NCI-H226 (cell line): Measurements from ENCODE around the gene ZNF385B.
A peak's percentile ranks its signal among the peaks of the same experiment; 100 is the strongest.

Experiments
- DNase-seq: peaks from one replicate; pipeline ENCODE4 v3.0.0-alpha.2; 2015

ZNF385B gene

DNA sequence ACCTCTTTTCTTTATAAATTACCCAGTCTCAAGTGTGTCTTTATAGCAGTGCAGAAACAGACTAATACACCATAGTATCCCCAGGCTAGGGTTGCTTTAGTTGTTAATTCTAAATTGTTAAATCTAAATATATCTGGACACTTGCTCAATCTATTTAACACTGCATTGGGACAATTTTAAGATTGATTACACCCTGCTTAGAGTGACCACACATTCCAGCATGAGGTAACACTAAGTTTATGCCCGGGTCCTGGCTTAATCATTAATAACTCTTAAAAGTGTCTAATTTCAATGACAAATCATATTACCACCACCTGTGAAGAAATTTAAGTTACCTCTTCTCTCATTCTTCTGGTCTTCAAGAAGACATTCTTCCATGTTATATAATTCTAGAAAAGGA lies 131.4 kb downstream of the ZNF385B start:
- no peak for DNase-seq

- no peak for DNase-seq
Measured at GRCh38 chr2:179726461-179727180, 134.8 kb downstream of the ZNF385B start.

- no peak for DNase-seq
Measured at GRCh38 chr2:179724403-179724802, 137.0 kb downstream of the ZNF385B start.

DNA sequence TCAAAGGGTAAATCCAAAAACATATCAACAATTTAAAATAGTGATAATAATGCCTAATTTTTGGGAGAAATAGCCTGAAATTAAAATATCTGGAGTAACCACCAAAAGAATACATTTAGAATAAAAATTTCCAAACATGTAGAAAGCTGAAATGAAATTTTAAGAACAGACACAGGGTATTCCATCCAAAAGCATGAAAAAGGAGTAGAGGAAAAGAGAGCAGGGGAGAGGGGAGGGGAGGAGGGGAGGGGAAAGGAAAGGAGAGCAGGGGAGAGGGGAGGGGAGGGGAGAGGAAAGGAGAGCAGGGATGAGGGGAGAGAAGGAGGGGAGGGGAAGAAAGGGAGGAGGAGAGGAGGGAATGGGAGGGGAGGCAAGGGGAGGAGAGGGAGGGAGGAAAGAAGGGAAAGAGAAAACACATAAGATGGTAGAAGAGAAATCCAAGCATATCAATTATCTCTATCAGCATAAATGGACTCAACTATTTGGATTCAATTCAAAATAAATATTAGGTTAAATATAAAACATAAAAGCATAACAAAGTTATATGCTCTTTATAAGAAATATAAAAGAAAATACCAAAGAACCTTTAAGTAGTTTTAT lies 141.1 kb downstream of the ZNF385B start:
- no peak for DNase-seq

GRCh38 chr2:179715871-179716270 lies 145.5 kb downstream of the ZNF385B start:
- DNase-seq = no peak

DNA sequence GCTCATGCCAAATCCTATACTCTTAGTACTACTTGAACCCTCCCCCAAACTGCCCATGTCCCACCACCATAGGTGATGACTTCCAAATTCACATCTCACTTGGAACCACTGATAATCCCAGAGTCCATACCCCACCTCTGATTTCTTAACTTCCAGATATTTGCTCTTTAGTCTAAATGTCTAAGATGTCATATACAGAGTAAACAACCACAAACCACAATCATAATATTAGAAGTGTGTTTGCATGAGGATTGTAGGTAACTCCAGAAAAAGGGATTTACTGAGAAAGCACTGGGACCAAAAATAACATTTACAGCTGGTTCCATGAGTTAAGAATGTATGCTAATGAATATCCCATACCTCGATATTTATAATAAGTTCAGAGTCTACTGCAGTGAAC lies 146.2 kb downstream of the ZNF385B start:
- DNase-seq = no peak

DNA sequence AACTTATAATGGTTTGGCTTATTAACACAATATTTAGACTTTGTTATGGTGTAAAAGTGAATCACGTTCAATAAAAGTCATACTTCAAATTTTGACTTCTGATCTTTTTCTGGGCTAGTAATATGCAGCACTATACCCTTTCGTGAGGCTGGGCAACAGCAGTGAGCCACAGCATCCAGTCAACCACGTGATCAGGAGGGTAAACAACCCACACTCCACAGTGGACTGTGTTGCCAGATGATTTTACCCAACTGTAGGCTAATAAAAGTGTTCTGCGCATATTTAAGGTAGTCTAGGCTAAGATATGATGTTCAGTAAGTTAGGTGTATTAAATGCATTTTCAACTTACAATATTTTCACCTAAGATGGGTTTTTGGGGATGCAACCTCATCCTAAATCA lies 148.6 kb downstream of the ZNF385B start:
- no peak for DNase-seq

GRCh38 chr2:179711375-179711774 lies 150.0 kb downstream of the ZNF385B start:
- peak; percentile 63 for DNase-seq

- DNase-seq = no peak
Measured at GRCh38 chr2:179703702-179704101, 157.7 kb downstream of the ZNF385B start.

GRCh38 chr2:179702912-179703311 lies 158.5 kb downstream of the ZNF385B start:
- DNase-seq = no peak

DNA sequence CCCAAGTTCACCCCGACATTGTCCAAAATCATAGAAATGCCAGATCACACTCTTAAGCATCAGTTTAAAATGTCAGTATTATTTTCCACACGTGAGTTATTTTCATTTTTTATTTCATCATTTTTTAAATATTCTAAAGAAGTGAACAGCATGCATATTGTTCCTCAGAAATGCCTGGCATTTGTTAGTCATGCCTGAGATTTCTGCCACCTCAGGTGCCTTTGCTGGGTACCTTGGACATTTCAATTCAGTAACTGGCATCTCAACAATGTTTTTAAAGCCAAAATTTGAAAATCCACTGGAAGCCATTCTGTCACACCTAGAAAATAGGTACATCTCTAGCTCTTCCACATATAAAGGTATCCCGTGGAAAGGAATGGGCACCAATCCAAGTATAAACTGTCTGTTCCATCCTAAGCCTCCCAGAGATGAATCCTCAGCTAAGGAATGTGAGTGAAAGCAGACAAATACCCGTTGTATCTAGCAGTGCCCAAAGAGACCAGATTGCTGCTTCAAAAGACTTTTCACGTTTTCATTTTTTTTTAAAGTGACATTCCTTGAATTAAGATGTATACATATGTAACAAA lies 159.8 kb downstream of the ZNF385B start:
- DNase-seq = peak; percentile 45

DNA sequence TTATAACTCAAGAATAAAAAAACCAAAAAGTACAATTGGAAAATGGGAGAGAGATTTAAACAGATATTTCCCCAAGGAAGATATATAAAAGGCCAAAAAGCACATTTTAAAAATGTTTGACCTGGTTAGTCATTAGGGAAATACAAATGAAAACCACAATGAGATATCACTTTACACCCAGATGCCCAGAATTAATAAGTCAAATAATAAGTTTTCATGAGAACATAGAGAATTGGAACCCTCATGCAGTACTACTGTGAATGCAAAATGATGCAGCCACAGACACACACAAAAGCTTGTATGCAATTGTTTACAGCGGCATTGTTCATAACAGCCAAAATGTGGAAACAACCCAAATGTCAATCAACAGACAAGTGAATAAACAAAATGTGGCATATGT lies 165.9 kb downstream of the ZNF385B start:
- DNase-seq = no peak

DNA sequence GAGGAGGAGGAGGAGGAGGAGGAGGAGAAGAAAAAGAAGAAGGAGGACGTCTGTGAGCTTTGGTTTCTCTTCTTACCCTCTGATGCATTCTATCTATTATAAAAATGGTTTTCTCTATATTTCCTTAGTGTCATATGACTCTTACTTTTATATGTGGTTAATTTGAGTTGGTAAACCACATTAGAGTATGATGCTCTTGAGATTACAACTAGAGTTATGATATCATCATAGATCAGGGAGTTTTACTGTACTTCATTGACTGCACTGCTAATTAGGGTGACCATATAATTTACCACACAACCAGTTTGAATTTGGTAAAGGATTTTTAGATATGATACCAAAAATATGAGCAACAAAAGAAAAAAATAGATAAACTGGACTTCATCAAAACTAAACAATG lies 166.4 kb downstream of the ZNF385B start:
- DNase-seq = no peak

DNA sequence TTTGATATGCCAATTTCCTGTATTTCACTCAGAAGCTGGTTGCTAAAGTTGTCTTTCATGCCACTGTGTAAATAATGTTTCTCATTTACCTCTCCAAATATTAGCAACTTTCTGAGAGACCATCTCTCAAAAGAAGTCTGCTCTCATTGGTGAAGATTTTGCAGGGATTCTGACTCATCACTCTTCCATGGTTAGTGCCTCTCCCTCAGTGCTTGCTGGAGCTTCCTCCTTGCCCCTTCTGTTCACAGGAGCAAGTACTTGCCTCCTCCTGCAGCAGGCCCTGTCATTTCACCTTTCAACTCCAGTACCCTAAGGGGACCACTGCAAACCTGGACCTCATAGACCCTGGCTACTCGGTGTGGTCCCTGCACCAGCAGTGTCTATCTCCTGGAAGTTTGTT lies 168.8 kb downstream of the ZNF385B start:
- DNase-seq = no peak

DNA sequence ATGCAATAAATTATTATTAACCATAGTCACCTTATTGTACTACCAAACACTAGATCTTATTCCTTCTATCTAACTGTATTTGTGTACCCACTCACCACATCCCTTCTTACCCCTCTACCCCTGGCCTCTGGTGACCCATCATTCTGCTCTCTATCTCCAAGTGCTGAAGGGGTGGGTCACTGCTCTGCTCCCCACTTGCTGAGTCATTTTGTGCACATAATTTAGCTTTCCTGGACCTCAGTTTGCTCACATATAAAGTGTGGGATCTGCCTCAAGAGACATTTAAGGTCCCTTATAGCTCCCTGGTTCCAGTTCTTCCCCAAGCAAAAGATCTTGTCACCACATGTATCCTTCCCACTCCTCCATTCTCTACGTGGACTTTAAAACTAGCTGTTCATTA lies 169.4 kb downstream of the ZNF385B start:
- no peak for DNase-seq

- no peak for DNase-seq
Measured at GRCh38 chr2:179691235-179691634, 170.2 kb downstream of the ZNF385B start.

- peak; percentile 58 for DNase-seq
Measured at GRCh38 chr2:179686718-179687342, 174.6 kb downstream of the ZNF385B start.

DNA sequence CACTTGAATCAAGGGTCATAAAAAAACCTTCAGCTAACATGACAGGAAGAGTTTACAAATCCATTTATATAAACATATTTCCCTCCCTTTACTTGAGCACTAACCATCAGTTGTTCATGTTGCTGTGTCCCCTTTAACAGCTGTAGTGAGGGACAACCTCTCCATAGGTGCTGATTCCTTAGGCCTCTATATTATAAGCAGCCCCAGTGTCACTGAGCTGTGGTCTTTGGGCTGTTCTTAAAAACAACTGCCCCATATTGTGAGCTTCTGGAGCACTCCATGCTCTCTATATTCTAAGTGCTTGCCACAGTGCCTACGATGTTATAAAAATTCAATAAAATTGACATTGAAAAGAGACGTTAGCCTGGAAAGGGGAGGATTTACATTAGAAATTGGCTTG lies 175.3 kb downstream of the ZNF385B start:
- DNase-seq = no peak

GRCh38 chr2:179685146-179685545 lies 176.3 kb downstream of the ZNF385B start:
- DNase-seq = no peak

DNA sequence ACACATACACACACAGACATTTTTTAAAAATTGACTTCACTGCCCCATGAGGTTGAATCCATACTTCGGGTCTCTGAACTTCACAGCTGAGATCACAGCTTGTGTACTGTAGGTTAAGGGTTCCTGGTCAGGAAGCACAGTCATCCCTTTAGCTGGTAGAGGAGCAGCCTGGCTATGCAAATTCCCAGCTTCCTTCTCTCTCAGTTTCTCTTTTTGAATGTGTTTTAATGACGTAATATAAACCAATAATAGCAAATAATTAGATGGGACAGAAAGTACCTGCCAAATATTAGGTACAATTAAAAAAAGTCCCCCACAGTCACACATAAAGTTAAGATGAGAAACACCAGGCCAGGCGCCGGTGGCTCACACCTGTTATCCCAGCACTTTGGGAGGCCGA lies 178.7 kb downstream of the ZNF385B start:
- DNase-seq = no peak

GRCh38 chr2:179677746-179678505 lies 183.5 kb downstream of the ZNF385B start:
- no peak for DNase-seq

- no peak for DNase-seq
Measured at GRCh38 chr2:179677077-179677688, 184.2 kb downstream of the ZNF385B start.

DNA sequence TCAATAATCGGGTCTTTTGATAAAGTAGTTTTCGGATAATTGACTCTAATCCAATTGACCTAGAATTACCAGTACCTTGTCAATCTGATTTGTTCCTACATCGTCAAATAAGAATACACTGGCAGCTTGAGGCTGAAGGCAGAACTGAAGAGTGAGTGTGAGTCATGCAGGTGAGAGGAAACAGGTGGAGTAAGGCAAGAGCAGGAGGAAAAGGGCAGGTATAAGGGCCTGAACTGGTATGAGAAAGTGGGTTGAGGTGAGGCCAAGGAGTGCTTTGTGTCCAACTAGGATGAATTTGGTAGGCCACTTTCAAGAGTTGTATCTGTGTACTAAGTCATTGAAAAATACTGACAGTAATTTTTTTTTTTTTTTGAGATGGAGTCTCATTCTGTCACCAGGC lies 186.0 kb downstream of the ZNF385B start:
- no peak for DNase-seq
